Neural progenitor cell (in vitro differentiated cells): ENCODE results near the gene SYT13. TPM values are rescaled to one million over a fixed set of nuclear protein-coding genes. Genes with fewer than 3 reads are reported as not detected.

Experiments used
- DNase-seq: peaks from one replicate; pipeline ENCODE4 v3.0.0-alpha.2; 2016; ENCODE audit warnings: low spot score
- H2AFZ ChIP-seq: fragments of 200-600 bp; sonication (generic); replicated peaks from 2 replicates; pipeline ENCODE4 v1.6.1; 2016; ENCODE audit warnings: antibody characterized with exemption
- H3F3A ChIP-seq: fragments of 200-600 bp; sonication (generic); 2 replicates; pipeline ENCODE4 v1.6.1; 2016; ENCODE audit warnings: antibody characterized with exemption, low read depth
- H3K27ac ChIP-seq: fragments of 200-600 bp; sonication (generic); 2 replicates; pipeline ENCODE4 v1.5.1; 2016; ENCODE audit warnings: mild to moderate bottlenecking
- H3K27me3 ChIP-seq: fragments of 200-600 bp; sonication (generic); 2 replicates; pipeline ENCODE4 v1.6.1; 2016; ENCODE audit warnings: mild to moderate bottlenecking, moderate library complexity
- H3K36me3 ChIP-seq: fragments of 200-600 bp; sonication (generic); 2 replicates; pipeline ENCODE4 v1.5.1; 2016
- H3K4me1 ChIP-seq: fragments of 200-600 bp; sonication (generic); 2 replicates; pipeline ENCODE4 v1.6.1; 2016; ENCODE audit warnings: mixed run types
- H3K4me2 ChIP-seq: fragments of 200-600 bp; sonication (generic); 2 replicates; pipeline ENCODE4 v1.6.1; 2016
- H3K4me3 ChIP-seq: fragments of 200-600 bp; sonication (generic); 2 replicates; pipeline ENCODE4 v1.5.1; 2016
- H3K79me2 ChIP-seq: fragments of 200-600 bp; sonication (generic); 2 replicates; pipeline ENCODE4 v1.6.1; 2016; ENCODE audit warnings: low read depth
- H3K9ac ChIP-seq: fragments of 200-600 bp; sonication (generic); 2 replicates; pipeline ENCODE4 v1.6.1; 2016
- H3K9me3 ChIP-seq: fragments of 200-600 bp; sonication (generic); 2 replicates; pipeline ENCODE4 v1.5.1; 2016; ENCODE audit warnings: low read depth
- H4K20me1 ChIP-seq: fragments of 200-600 bp; sonication (generic); 2 replicates; pipeline ENCODE4 v1.6.1; 2016; ENCODE audit warnings: low read depth
- H3K27ac Mint-ChIP-seq: 3 replicates; pipeline ENCODE4 v1.8.0; 2021; ENCODE audit warnings: mixed read lengths
- H3K27me3 Mint-ChIP-seq: 2 replicates; pipeline ENCODE4 v1.8.0; 2022; ENCODE audit warnings: low read depth, mild to moderate bottlenecking, inconsistent platforms, moderate library complexity, mixed read lengths; ENCODE audit not compliant: insufficient read depth
- H3K36me3 Mint-ChIP-seq: 3 replicates; pipeline ENCODE4 v1.8.0; 2021; ENCODE audit warnings: mixed read lengths
- H3K4me1 Mint-ChIP-seq: 3 replicates; pipeline ENCODE4 v1.8.0; 2021; ENCODE audit warnings: mixed read lengths
- H3K4me3 Mint-ChIP-seq: 3 replicates; pipeline ENCODE4 v1.8.0; 2021; ENCODE audit warnings: mild to moderate bottlenecking, moderate library complexity, mixed read lengths
- H3K9me3 Mint-ChIP-seq: 3 replicates; pipeline ENCODE4 v1.8.0; 2020; ENCODE audit warnings: mixed read lengths
- CTCF ChIP-seq: fragments of 200-600 bp; sonication (generic); IDR thresholded peaks from 2 replicates; pipeline ENCODE4 v1.5.1; 2017; ENCODE audit warnings: antibody characterized with exemption, mild to moderate bottlenecking
- EZH2 ChIP-seq: fragments of 200-600 bp; sonication (generic); IDR thresholded peaks from 2 replicates; pipeline ENCODE4 v1.6.1; 2017; ENCODE audit warnings: antibody characterized with exemption, mild to moderate bottlenecking, moderate library complexity
- EZH2phosphoT487 ChIP-seq: fragments of 200-600 bp; sonication (generic); IDR thresholded peaks from 2 replicates; pipeline ENCODE4 v1.6.1; 2017; ENCODE audit warnings: antibody characterized with exemption
- total RNA-seq: library from RNA; depleted of rRNA; stranded (reverse); fragments of >200 nt; gene quantifications from 2 replicates; pipeline ENCODE4 v1.2.3, GENCODE V29; 2015; ENCODE audit warnings: low replicate concordance

SYT13 gene
- total RNA-seq, 1 donor from 2014 or later: 8.6 TPM

- DNase-seq: no peak
- Histone ChIP-seq H3K79me2 (no peaks in the 10 kb centered on the region), H2AFZ (peak overlapping the region; percentile 69), H3K36me3 (no peaks in the 10 kb centered on the region), H4K20me1 (no peaks in the 10 kb centered on the region), H3K4me3 (no peak overlapping the region), H3K9me3 (no peaks in the 10 kb centered on the region), H3K4me1 (peaks cover 4% of the 10 kb centered on the region), H3K27me3 (peaks cover 14% of the 10 kb centered on the region), H3K27ac (no peak overlapping the region), H3K9ac (no peak overlapping the region), H3K4me2 (no peak overlapping the region), H3F3A (no peaks in the 10 kb centered on the region)
- Mint-ChIP-seq H3K27ac (no peak overlapping the region), H3K9me3 (no peaks in the 10 kb centered on the region), H3K4me1 (no peaks in the 10 kb centered on the region), H3K36me3 (no peaks in the 10 kb centered on the region), H3K27me3 (peaks cover 5% of the 10 kb centered on the region), H3K4me3 (no peak overlapping the region)
- no peak for TF ChIP-seq EZH2phosphoT487
- no peak for TF ChIP-seq EZH2
- TF ChIP-seq CTCF: no peak
Observed at GRCh38 chr11:45313171-45313865, 27.2 kb upstream of the SYT13 start.

GRCh38 chr11:45305874-45306623 is 19.9 kb upstream of the SYT13 start:
- no peak overlapping the region for H3K4me2 ChIP-seq
- H3K36me3 ChIP-seq: no peaks in the 10 kb centered on the region
- DNase-seq: no peak
- H3K9ac ChIP-seq: no peak overlapping the region
- H3K4me3 ChIP-seq: no peak overlapping the region
- H3K79me2 ChIP-seq: no peaks in the 10 kb centered on the region
- TF ChIP-seq EZH2 (no peak), EZH2phosphoT487 (no peak), CTCF (no peak)
- H3K4me3 Mint-ChIP-seq: no peak overlapping the region
- H3K36me3 Mint-ChIP-seq: no peaks in the 10 kb centered on the region
- H3K4me1 Mint-ChIP-seq: no peaks in the 10 kb centered on the region
- no peaks in the 10 kb centered on the region for H3K4me1 ChIP-seq
- H3F3A ChIP-seq: no peaks in the 10 kb centered on the region
- H3K27ac ChIP-seq: no peak overlapping the region
- H2AFZ ChIP-seq: no peak overlapping the region
- H3K9me3 Mint-ChIP-seq: no peaks in the 10 kb centered on the region
- H3K27ac Mint-ChIP-seq: peak overlapping the region; percentile 35
- no peaks in the 10 kb centered on the region for H3K9me3 ChIP-seq
- H3K27me3 Mint-ChIP-seq: peaks cover 8% of the 10 kb centered on the region
- no peaks in the 10 kb centered on the region for H3K27me3 ChIP-seq
- no peaks in the 10 kb centered on the region for H4K20me1 ChIP-seq

- no peak for DNase-seq
- H3K4me1 Mint-ChIP-seq: no peaks in the 10 kb centered on the region
- H3K9me3 Mint-ChIP-seq: no peaks in the 10 kb centered on the region
- H3K9ac ChIP-seq: no peak overlapping the region
- no peaks in the 10 kb centered on the region for H3K9me3 ChIP-seq
- no peaks in the 10 kb centered on the region for H4K20me1 ChIP-seq
- H3K36me3 Mint-ChIP-seq: no peaks in the 10 kb centered on the region
- no peak overlapping the region for H3K27ac Mint-ChIP-seq
- H3K4me3 ChIP-seq: no peak overlapping the region
- H3K4me3 Mint-ChIP-seq: no peak overlapping the region
- H3K36me3 ChIP-seq: no peaks in the 10 kb centered on the region
- TF ChIP-seq EZH2phosphoT487 (no peak), CTCF (no peak), EZH2 (no peak)
- no peaks in the 10 kb centered on the region for H3K79me2 ChIP-seq
- no peak overlapping the region for H2AFZ ChIP-seq
- no peak overlapping the region for H3K27ac ChIP-seq
- H3K27me3 ChIP-seq: no peaks in the 10 kb centered on the region
- no peaks in the 10 kb centered on the region for H3K4me1 ChIP-seq
- no peaks in the 10 kb centered on the region for H3F3A ChIP-seq
- peaks cover 11% of the 10 kb centered on the region for H3K27me3 Mint-ChIP-seq
- H3K4me2 ChIP-seq: no peak overlapping the region
Observed at GRCh38 chr11:45304992-45305335, 18.8 kb upstream of the SYT13 start.
